ENCODE results near the gene EEFSEC. TPM values are rescaled to one million over a fixed set of nuclear protein-coding genes. Genes with fewer than 3 reads are reported as not detected.

Gene EEFSEC
- polyA plus RNA-seq, 1 donor from 2014 or later, result 4.6 TPM

GRCh38 chr3:128418900-128419299 is 265.6 kb downstream of the EEFSEC start:
- Histone ChIP-seq H3F3A (ENCODE audit: insufficient read depth, low read length, poor library complexity, severe bottlenecking) (no peaks in the 10 kb centered on the region), H4K20me1 (ENCODE audit: insufficient read depth) (no peaks in the 10 kb centered on the region), H3K27ac (ENCODE audit: low read length) (no peak overlapping the region), H3K9me3 (ENCODE audit: low read length) (no peaks in the 10 kb centered on the region), H3K9me2 (ENCODE audit: insufficient read depth, low read length) (no peaks in the 10 kb centered on the region), H3K9ac (ENCODE audit: low read length) (no peak overlapping the region), H3K79me2 (replicated peaks; ENCODE audit: insufficient read depth, low read length) (no peaks in the 10 kb centered on the region), H3K4me2 (ENCODE audit: low read length) (no peak overlapping the region), H3K36me3 (ENCODE audit: insufficient read depth, low read length) (no peaks in the 10 kb centered on the region), H2AFZ (ENCODE audit: low read depth, low read length) (no peak overlapping the region), H3K4me3 (ENCODE audit: low read length) (no peak overlapping the region), H3K27me3 (ENCODE audit: insufficient read depth, low read depth, low read length) (no peaks in the 10 kb centered on the region)
- TF ChIP-seq SMC3 (conservative IDR thresholded peaks at IDR 0.05; ENCODE audit: poor library complexity) (no peak), EP300 (conservative IDR thresholded peaks at IDR 0.05; ENCODE audit: poor library complexity, severe bottlenecking) (no peak), EZH2 (IDR thresholded peaks at IDR 0.05; ENCODE audit: borderline replicate concordance, insufficient read depth, low read length, poor library complexity, severe bottlenecking) (no peak), RAD21 (conservative IDR thresholded peaks at IDR 0.05) (no peak), CTCF (IDR thresholded peaks at IDR 0.05; ENCODE audit: poor library complexity, severe bottlenecking) (no peak), POLR2AphosphoS5 (IDR thresholded peaks at IDR 0.05) (no peak), TAF1 (IDR thresholded peaks at IDR 0.05; ENCODE audit: low read depth) (no peak), REST (IDR thresholded peaks at IDR 0.05; ENCODE audit: borderline replicate concordance) (no peak), MXI1 (conservative IDR thresholded peaks at IDR 0.05; ENCODE audit: poor library complexity, severe bottlenecking) (no peak)

GRCh38 chr3:128419311-128419710 is 266.0 kb downstream of the EEFSEC start:
- Histone ChIP-seq H3K4me3 (ENCODE audit: low read length) (no peak overlapping the region), H3K9ac (ENCODE audit: low read length) (no peak overlapping the region), H3F3A (ENCODE audit: insufficient read depth, low read length, poor library complexity, severe bottlenecking) (no peaks in the 10 kb centered on the region), H3K9me2 (ENCODE audit: insufficient read depth, low read length) (no peaks in the 10 kb centered on the region), H3K27me3 (ENCODE audit: insufficient read depth, low read depth, low read length) (no peaks in the 10 kb centered on the region), H4K20me1 (ENCODE audit: insufficient read depth) (no peaks in the 10 kb centered on the region), H3K36me3 (ENCODE audit: insufficient read depth, low read length) (no peaks in the 10 kb centered on the region), H2AFZ (ENCODE audit: low read depth, low read length) (no peak overlapping the region), H3K9me3 (ENCODE audit: low read length) (no peaks in the 10 kb centered on the region), H3K4me2 (ENCODE audit: low read length) (no peak overlapping the region), H3K27ac (ENCODE audit: low read length) (no peak overlapping the region), H3K79me2 (replicated peaks; ENCODE audit: insufficient read depth, low read length) (no peaks in the 10 kb centered on the region)
- TF ChIP-seq RAD21 (conservative IDR thresholded peaks at IDR 0.05), result no peak

GRCh38 chr3:128420289-128420688 is 267.0 kb downstream of the EEFSEC start:
- Histone ChIP-seq H3K79me2 (replicated peaks; ENCODE audit: insufficient read depth, low read length) (no peaks in the 10 kb centered on the region), H3K27ac (ENCODE audit: low read length) (no peak overlapping the region), H3K27me3 (ENCODE audit: insufficient read depth, low read depth, low read length) (no peaks in the 10 kb centered on the region), H3K4me3 (ENCODE audit: low read length) (no peak overlapping the region), H3K9me3 (ENCODE audit: low read length) (no peaks in the 10 kb centered on the region), H3F3A (ENCODE audit: insufficient read depth, low read length, poor library complexity, severe bottlenecking) (no peaks in the 10 kb centered on the region), H4K20me1 (ENCODE audit: insufficient read depth) (no peaks in the 10 kb centered on the region), H3K9me2 (ENCODE audit: insufficient read depth, low read length) (no peaks in the 10 kb centered on the region), H2AFZ (ENCODE audit: low read depth, low read length) (no peak overlapping the region), H3K36me3 (ENCODE audit: insufficient read depth, low read length) (no peaks in the 10 kb centered on the region), H3K9ac (ENCODE audit: low read length) (no peak overlapping the region), H3K4me2 (ENCODE audit: low read length) (no peak overlapping the region)
- TF ChIP-seq RAD21 (conservative IDR thresholded peaks at IDR 0.05), result no peak

Data from neural cell (in vitro differentiated cells).